SK-N-MC (cell line): ENCODE measurements around the gene STK32B.

ENCODE experiments used
- EZH2 ChIP-seq: fragments of 200-600 bp; sonication (generic); IDR thresholded peaks from one replicate; pipeline ENCODE4 v1.6.1; 2017; ENCODE audit warnings: antibody characterized with exemption
- FOXP2 ChIP-seq: optimal IDR thresholded peaks from 2 replicates; pipeline ENCODE3; 2011; ENCODE audit warnings: mild to moderate bottlenecking, moderate library complexity; ENCODE audit not compliant: insufficient read depth; ENCODE audit errors: extremely low read length, control extremely low read depth
- POLR2AphosphoS5 ChIP-seq: IDR thresholded peaks from 2 replicates; pipeline ENCODE4 v1.6.1; 2012; ENCODE audit warnings: mild to moderate bottlenecking, low read depth, low read length, borderline replicate concordance

DNA sequence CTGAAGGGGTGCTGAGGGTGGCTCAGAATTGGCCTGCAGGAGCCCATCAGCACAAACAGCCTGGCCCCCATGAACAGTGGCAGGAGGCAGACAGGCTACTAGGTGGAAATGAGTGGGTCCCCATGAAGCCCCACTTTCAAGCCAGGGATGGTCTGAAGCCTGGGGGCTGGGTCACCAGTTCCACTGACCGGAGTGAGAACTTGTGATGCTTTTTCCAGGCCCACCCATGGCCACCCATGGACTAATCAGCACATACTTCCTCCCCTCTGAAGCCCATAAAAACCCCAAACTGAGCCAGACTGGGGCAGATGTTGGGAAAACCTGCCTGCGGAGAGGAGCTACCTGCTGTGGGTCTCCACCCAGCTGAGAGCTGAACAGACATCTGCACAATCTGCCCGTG is 372.9 kb downstream of the STK32B start:
- TF ChIP-seq POLR2AphosphoS5 (no peak), EZH2 (no peak), FOXP2 (no peak)
